ENCODE measurements around the gene NUCB1.

- TF ChIP-seq POLR2A (IDR thresholded peaks at IDR 0.05; ENCODE audit: low read length) (no peak), GATA1 (IDR thresholded peaks at IDR 0.05; ENCODE audit: low read depth, low read length) (no peak)
These were observed 32.4 kb upstream of the NUCB1 start for GRCh38 chr19:48867746-48868113.
